Hepatocyte (in vitro differentiated cells): ENCODE data around the gene RNF151. TPM values are rescaled to one million over a fixed set of nuclear protein-coding genes. Genes with fewer than 3 reads are reported as not detected.
A peak's percentile ranks its signal among the peaks of the same experiment; 100 is the strongest.

Experiments
- DNase-seq: peaks from one replicate; pipeline ENCODE4 v3.0.0-alpha.2; 2016; ENCODE audit warnings: low spot score
- H2AFZ ChIP-seq: fragments of 200-600 bp; sonication (generic); 2 replicates; pipeline ENCODE4 v1.6.0; 2016; ENCODE audit warnings: antibody characterized with exemption, mild to moderate bottlenecking
- H3K27ac ChIP-seq: fragments of 200-600 bp; sonication (generic); 2 replicates; pipeline ENCODE4 v1.5.1; 2016; ENCODE audit warnings: mild to moderate bottlenecking
- H3K27me3 ChIP-seq: fragments of 200-600 bp; sonication (generic); 2 replicates; pipeline ENCODE4 v1.6.1; 2016
- H3K36me3 ChIP-seq: fragments of 200-600 bp; sonication (generic); replicated peaks from 2 replicates; pipeline ENCODE4 v1.5.1; 2016; ENCODE audit warnings: low read depth; ENCODE audit not compliant: insufficient read depth
- H3K4me1 ChIP-seq: fragments of 200-600 bp; sonication (generic); 2 replicates; pipeline ENCODE4 v1.5.1; 2016; ENCODE audit warnings: mild to moderate bottlenecking, moderate library complexity; ENCODE audit not compliant: insufficient read depth
- H3K4me2 ChIP-seq: fragments of 200-600 bp; sonication (generic); 2 replicates; pipeline ENCODE4 v1.6.0; 2016
- H3K4me3 ChIP-seq: fragments of 200-600 bp; sonication (generic); 2 replicates; pipeline ENCODE4 v1.5.1; 2016; ENCODE audit warnings: mild to moderate bottlenecking
- H3K79me2 ChIP-seq: fragments of 200-600 bp; sonication (generic); 2 replicates; pipeline ENCODE4 v1.6.0; 2017; ENCODE audit warnings: mild to moderate bottlenecking
- H3K9me2 ChIP-seq: fragments of 200-600 bp; sonication (generic); replicated peaks from 2 replicates; pipeline ENCODE4 v1.6.0; 2017; ENCODE audit warnings: mild to moderate bottlenecking; ENCODE audit not compliant: insufficient read depth
- H3K9me3 ChIP-seq: fragments of 200-600 bp; sonication (generic); 2 replicates; pipeline ENCODE4 v1.5.1; 2016; ENCODE audit warnings: low read depth, mild to moderate bottlenecking
- H4K20me1 ChIP-seq: fragments of 200-600 bp; sonication (generic); 2 replicates; pipeline ENCODE4 v1.6.0; 2016; ENCODE audit warnings: mild to moderate bottlenecking; ENCODE audit not compliant: insufficient read depth, poor library complexity, severe bottlenecking
- CTCF ChIP-seq: fragments of 200-600 bp; sonication (generic); IDR thresholded peaks from 2 replicates; pipeline ENCODE4 v1.5.1; 2016; ENCODE audit warnings: antibody characterized with exemption, mild to moderate bottlenecking; ENCODE audit not compliant: poor library complexity
- EZH2 ChIP-seq: fragments of 200-600 bp; sonication (generic); IDR thresholded peaks from 2 replicates; pipeline ENCODE4 v1.6.1; 2016; ENCODE audit warnings: antibody characterized with exemption, mild to moderate bottlenecking, borderline replicate concordance
- EZH2phosphoT487 ChIP-seq: fragments of 200-600 bp; sonication (generic); IDR thresholded peaks from one replicate; pipeline ENCODE4 v1.6.1; 2018; ENCODE audit warnings: antibody characterized with exemption, mild to moderate bottlenecking, low read depth, moderate library complexity; ENCODE audit not compliant: unreplicated experiment, severe bottlenecking
- WGBS: methylation state at CpG from one replicate; pipeline ENCODE4 v1.1.6; 2016; ENCODE audit warnings: low lambda C conversion rate; ENCODE audit errors: missing lambda C conversion rate; 5-methylcytosine and 5-hydroxymethylcytosine counted together
- polyA plus RNA-seq: library from polyadenylated mRNA; unstranded; fragments of >200 nt; fragmentation: Nextera tagmentation; extraction: Ambion mirVana; gene quantifications from 2 replicates; pipeline ENCODE4 v1.2.1, GENCODE V29; 2016
- total RNA-seq: library from RNA; depleted of rRNA; stranded (reverse); fragments of >200 nt; gene quantifications from 2 replicates; pipeline ENCODE4 v1.2.3, GENCODE V29; 2014

The RNF151 gene
- total and polyA plus RNA-seq, 2 experiments from 2014 or later = not detected

DNA sequence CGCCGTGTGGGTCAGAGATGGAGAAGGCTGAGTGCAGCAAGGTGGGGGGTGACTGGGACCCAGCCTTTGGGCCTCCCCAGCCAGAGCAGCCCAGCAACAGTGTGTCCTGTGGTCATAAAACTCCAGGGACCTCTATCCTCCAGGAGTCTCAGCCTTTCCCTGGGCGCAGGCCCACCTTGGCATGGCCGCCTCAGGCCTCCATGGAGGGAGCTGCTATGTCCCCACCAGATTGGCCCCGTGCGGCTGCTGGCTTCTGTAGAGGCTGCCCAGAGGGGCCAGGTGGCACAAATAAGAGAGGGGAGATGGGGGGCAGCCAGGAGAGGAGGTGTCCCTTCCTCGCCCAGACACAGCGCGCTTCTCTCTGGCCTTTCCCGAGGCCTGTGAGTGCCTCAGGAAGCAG is 20.5 kb downstream of the RNF151 start:
- no peak for TF ChIP-seq EZH2phosphoT487
- no peak for DNase-seq
- Histone ChIP-seq H3K36me3 (no peaks in the 10 kb centered on the region), H3K27ac (no peak overlapping the region), H3K4me2 (no peak overlapping the region), H3K9me2 (no peaks in the 10 kb centered on the region), H2AFZ (no peak overlapping the region), H3K27me3 (peaks cover 28% of the 10 kb centered on the region), H3K79me2 (peaks cover 22% of the 10 kb centered on the region), H3K4me3 (no peak overlapping the region), H3K9me3 (no peaks in the 10 kb centered on the region), H3K4me1 (peaks cover 36% of the 10 kb centered on the region), H4K20me1 (peaks cover 3% of the 10 kb centered on the region)
- WGBS = 100% methylated on average over 10 of the region's 10 CpGs

DNA sequence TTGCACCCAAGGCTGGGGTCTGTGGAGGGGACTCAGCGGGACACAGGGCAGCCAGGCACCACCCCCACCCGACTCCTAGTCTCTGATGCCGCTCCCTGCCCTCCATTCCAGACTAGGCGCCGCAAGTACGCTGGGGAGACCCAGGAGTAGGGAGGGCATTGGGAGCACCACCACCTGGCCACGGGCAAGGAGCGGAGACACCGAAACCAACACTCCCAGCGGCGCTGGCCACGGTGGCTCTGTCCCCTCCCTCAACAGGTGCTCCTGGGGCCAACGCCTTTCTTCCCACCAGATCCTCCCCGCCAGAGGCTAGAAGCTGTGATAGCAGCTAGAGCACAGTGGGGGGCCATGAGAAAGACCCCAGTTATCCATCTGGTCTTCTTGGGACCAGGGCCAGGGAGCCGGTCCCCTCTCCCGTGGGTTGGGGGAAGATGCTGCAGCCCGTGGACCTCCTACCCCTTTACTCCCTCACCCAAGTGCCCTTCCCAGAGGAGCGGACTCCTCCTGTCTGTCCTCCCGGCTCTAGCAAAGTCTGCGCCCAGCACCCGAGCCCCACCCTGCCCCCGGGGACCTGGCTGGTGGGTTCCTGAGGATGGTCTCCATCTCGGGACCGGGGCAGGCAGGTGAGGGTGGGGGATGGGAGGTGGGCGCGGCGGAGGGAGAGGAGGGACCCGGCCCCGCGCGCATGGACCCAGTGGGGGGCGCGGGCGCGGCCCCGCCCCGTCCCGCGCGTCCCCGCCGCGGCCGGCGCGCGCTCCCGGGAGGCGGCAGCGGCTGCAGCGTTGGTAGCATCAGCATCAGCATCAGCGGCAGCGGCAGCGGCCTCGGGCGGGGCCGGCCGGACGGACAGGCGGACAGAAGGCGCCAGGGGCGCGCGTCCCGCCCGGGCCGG is 22.8 kb downstream of the RNF151 start, which contains the start of gene SYNGR3:
SYNGR3 (plus strand) TSS at position 762 of the 892 bp plus-strand sequence. CDS start 133 bp downstream, outside the sequence.
- H2AFZ ChIP-seq = peak within 1 kb of the TSS; percentile 53
- WGBS = 27% methylated on average over 16 of the region's 67 CpGs
- peaks cover 27% of the 10 kb centered on the region for H3K27me3 ChIP-seq
- peak within 1 kb of the TSS; percentile 82 for H3K4me2 ChIP-seq
- no peak within 1 kb of the TSS for H3K27ac ChIP-seq
- peak; percentile 56 for DNase-seq
- no peaks in the 10 kb centered on the region for H3K9me3 ChIP-seq
- no peaks in the 10 kb centered on the region for H3K36me3 ChIP-seq
- TF ChIP-seq EZH2phosphoT487 (no peak), EZH2 (peak; percentile 43)
- peaks cover 3% of the 10 kb centered on the region for H4K20me1 ChIP-seq
- peaks cover 22% of the 10 kb centered on the region for H3K79me2 ChIP-seq
- H3K4me3 ChIP-seq = peak within 1 kb of the TSS; percentile 15
- H3K4me1 ChIP-seq = peaks cover 32% of the 10 kb centered on the region
- H3K9me2 ChIP-seq = no peaks in the 10 kb centered on the region

GRCh38 chr16:1990101-1990350 is 23.4 kb downstream of the RNF151 start:
- no peak overlapping the region for H3K27ac ChIP-seq
- no peaks in the 10 kb centered on the region for H3K36me3 ChIP-seq
- whole genome bisulfite sequencing = 0% methylated on average over 4 of the region's 25 CpGs
- peak overlapping the region; percentile 82 for H3K4me2 ChIP-seq
- peaks cover 16% of the 10 kb centered on the region for H3K79me2 ChIP-seq
- no peaks in the 10 kb centered on the region for H3K9me3 ChIP-seq
- no peaks in the 10 kb centered on the region for H3K9me2 ChIP-seq
- peaks cover 3% of the 10 kb centered on the region for H4K20me1 ChIP-seq
- H3K27me3 ChIP-seq = peaks cover 27% of the 10 kb centered on the region
- no peak for TF ChIP-seq EZH2phosphoT487
- TF ChIP-seq EZH2 = no peak
- no peak for TF ChIP-seq CTCF
- H3K4me1 ChIP-seq = peaks cover 27% of the 10 kb centered on the region
- H2AFZ ChIP-seq = no peak overlapping the region
- DNase-seq = no peak
- no peak overlapping the region for H3K4me3 ChIP-seq

DNA sequence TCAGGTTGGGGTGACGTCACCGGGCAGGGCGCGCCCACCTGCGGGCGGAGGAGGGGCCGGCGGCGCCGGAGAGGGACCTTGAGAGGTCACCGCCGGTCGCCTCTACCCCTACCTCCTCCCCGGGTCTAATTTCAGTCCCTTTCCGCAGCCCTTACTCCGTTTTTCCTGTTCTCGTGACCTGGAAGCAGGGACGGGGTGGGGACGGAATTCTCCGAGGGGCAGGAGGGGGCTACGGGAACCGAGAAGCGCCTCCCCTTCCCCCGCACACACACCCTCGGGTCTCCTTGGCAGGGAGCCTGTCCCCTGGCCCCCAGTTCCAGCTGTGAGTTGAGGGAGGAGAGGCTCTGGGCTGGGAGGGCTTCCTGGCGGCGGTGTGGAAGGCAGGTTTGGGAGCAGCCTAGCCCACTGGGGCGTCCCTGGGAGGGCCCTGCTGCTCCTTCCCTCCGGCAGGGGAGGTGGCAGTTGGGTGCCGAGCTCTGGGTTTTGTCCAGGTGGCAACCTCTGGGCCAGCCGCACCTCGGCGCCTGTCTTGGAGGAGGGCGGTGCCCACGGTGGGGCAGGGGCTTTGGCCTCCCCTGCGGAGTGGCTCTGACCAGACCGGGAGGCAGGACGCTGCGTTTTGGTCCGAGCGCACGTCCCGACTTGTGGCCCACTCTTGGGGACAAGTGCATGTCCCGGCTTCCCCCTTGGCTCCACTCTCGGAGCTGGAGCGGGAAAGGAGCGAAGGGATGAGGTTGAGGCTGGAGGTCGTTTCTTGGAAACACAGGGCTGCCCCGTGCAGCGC is 23.9 kb downstream of the RNF151 start:
- no peaks in the 10 kb centered on the region for H3K9me2 ChIP-seq
- peaks cover 27% of the 10 kb centered on the region for H3K27me3 ChIP-seq
- DNase-seq = peak; percentile 78
- no peaks in the 10 kb centered on the region for H3K9me3 ChIP-seq
- H3K79me2 ChIP-seq = peaks cover 11% of the 10 kb centered on the region
- peak overlapping the region; percentile 82 for H3K4me2 ChIP-seq
- TF ChIP-seq EZH2 (peak; percentile 76), CTCF (no peak), EZH2phosphoT487 (no peak)
- WGBS = 6% methylated on average over 43 of the region's 50 CpGs
- H3K4me3 ChIP-seq = peak overlapping the region; percentile 15
- H2AFZ ChIP-seq = peak overlapping the region; percentile 53
- H4K20me1 ChIP-seq = peaks cover 3% of the 10 kb centered on the region
- no peaks in the 10 kb centered on the region for H3K36me3 ChIP-seq
- peaks cover 21% of the 10 kb centered on the region for H3K4me1 ChIP-seq
- H3K27ac ChIP-seq = no peak overlapping the region
